Tibial nerve (tissue), 4 donors: Measurements from ENCODE around the gene CDCP1. TPM values are rescaled to one million over a fixed set of nuclear protein-coding genes. Genes with fewer than 3 reads are reported as not detected.

Experiments
- DNase-seq, 2 donors: peaks; one replicate each; pipeline ENCODE4 v3.0.0-alpha.2; 2019; ENCODE audit warnings: low spot score in 2 of 2
- H3K27ac ChIP-seq, 4 donors: fragments of 200-600 bp; sonication (generic) in 3 of 4; one replicate each; pipeline ENCODE4 v1.5.1; 2017 to 2019; ENCODE audit warnings: mild to moderate bottlenecking in 1 of 4
- H3K27me3 ChIP-seq, 2 donors: fragments of 200-600 bp; sonication (generic) in 1 of 2; one replicate each; pipeline versions ENCODE4 v1.5.1 to v1.6.0; 2017 to 2019
- H3K36me3 ChIP-seq, 3 donors: fragments of 200-600 bp; sonication (generic); one replicate each; pipeline ENCODE4 v1.5.1; 2018 to 2019
- H3K4me1 ChIP-seq, 4 donors: fragments of 200-600 bp; sonication (generic) in 3 of 4; one replicate each; pipeline ENCODE4 v1.5.1; 2017 to 2019
- H3K4me3 ChIP-seq, 4 donors: fragments of 200-600 bp; sonication (generic) in 3 of 4; one replicate each; pipeline ENCODE4 v1.5.1; 2017 to 2019; ENCODE audit warnings: mild to moderate bottlenecking in 1 of 4, moderate library complexity in 1 of 4
- H3K9me3 ChIP-seq, 4 donors: fragments of 200-600 bp; sonication (generic) in 3 of 4; one replicate each; pipeline ENCODE4 v1.5.1; 2017 to 2019
- CTCF ChIP-seq, 5 experiments: fragments of 200-600 bp in 3 of 5; fragments of 450-650 bp in 2 of 5; sonication (generic) in 3 of 5; IDR thresholded peaks; one replicate each; pipeline ENCODE4 v1.5.1; 2016 to 2019; ENCODE audit warnings: antibody characterized with exemption in 5 of 5, mild to moderate bottlenecking in 3 of 5, moderate library complexity in 2 of 5
- EP300 ChIP-seq, 2 donors: sonication (generic); formaldehyde crosslinking; IDR thresholded peaks; one replicate each; pipeline ENCODE4 v1.6.1; 2017; ENCODE audit warnings: antibody characterized with exemption in 2 of 2, mild to moderate bottlenecking in 1 of 2
- POLR2A ChIP-seq, 2 donors: fragments of 450-650 bp; IDR thresholded peaks; one replicate each; pipeline ENCODE4 v1.6.1; 2017; ENCODE audit warnings: antibody characterized with exemption in 2 of 2, mild to moderate bottlenecking in 2 of 2, moderate library complexity in 2 of 2
- WGBS, 2 donors: methylation state at CpG; one replicate each; pipeline ENCODE4 v1.1.5; 2018; 5-methylcytosine and 5-hydroxymethylcytosine counted together
- small RNA-seq: library from RNA; depleted of rRNA; stranded (forward); fragments of <200 nt; gene quantifications from one replicate; pipeline ENCODE3, GENCODE V24; 2016
- total RNA-seq, 4 donors: library from RNA; depleted of rRNA; stranded (reverse); fragments of >200 nt; gene quantifications; one replicate each; pipeline ENCODE4 v1.1.0, GENCODE V29; 2016

CDCP1 gene
- total RNA-seq, 4 donors from 2014 or later, result 0.20 to 3.0 (median 1.2) TPM

GRCh38 chr3:45037720-45038455 lies 108.3 kb downstream of the CDCP1 start:
- TF ChIP-seq POLR2A (IDR thresholded peaks at IDR 0.05) (no peak), EP300 (IDR thresholded peaks at IDR 0.05) (peak in 1 of 2 donors; percentile 45), CTCF (IDR thresholded peaks at IDR 0.05) (peak; percentile 88 to 95 (median 91))
- peak; percentile 96 to 99 for DNase-seq
- H3K4me3 ChIP-seq, result no peak overlapping the region
- H3K4me1 ChIP-seq, result peaks cover 0 to 56% (median 27%) of the 10 kb centered on the region in 4 donors
- no peaks in the 10 kb centered on the region for H3K9me3 ChIP-seq
- no peaks in the 10 kb centered on the region for H3K27me3 ChIP-seq
- peak overlapping the region in 2 of 4 donors; percentile 82 to 84 for H3K27ac ChIP-seq
- WGBS, 2 donors, result 6 to 16% methylated on average over 11 of the region's 11 CpGs
- H3K36me3 ChIP-seq, result peaks cover 0 to 3% (median 0%) of the 10 kb centered on the region in 3 donors

- 27 to 35% methylated on average over 16 to 38 of the region's 64 CpGs for WGBS, 2 donors
Measured at GRCh38 chr3:45035441-45036301, 110.5 kb downstream of the CDCP1 start.

GRCh38 chr3:45034612-45035252 lies 111.4 kb downstream of the CDCP1 start:
- DNase-seq, result peak in 1 of 2 donors; percentile 54
- 55 to 56% methylated on average over 3 of the region's 3 CpGs for WGBS, 2 donors
- Histone ChIP-seq H3K4me3 (no peak overlapping the region), H3K4me1 (peaks cover 0 to 60% (median 27%) of the 10 kb centered on the region in 4 donors), H3K9me3 (no peaks in the 10 kb centered on the region), H3K36me3 (peaks cover 0 to 27% (median 0%) of the 10 kb centered on the region in 3 donors), H3K27me3 (no peaks in the 10 kb centered on the region), H3K27ac (peak overlapping the region in 3 of 4 donors; percentile 46 to 84 (median 82))
- no peak for TF ChIP-seq CTCF (IDR thresholded peaks at IDR 0.05)
- no peak for TF ChIP-seq POLR2A (IDR thresholded peaks at IDR 0.05)
- TF ChIP-seq EP300 (IDR thresholded peaks at IDR 0.05), result peak in 1 of 2 donors; percentile 23

More at GRCh38 chr3:45035441-45036301, 110.5 kb downstream of the CDCP1 start:
- Histone ChIP-seq H3K9me3 (no peaks in the 10 kb centered on the region), H3K27ac (peak overlapping the region; percentile 0 to 84 (median 60)), H3K36me3 (peaks cover 0 to 21% (median 0%) of the 10 kb centered on the region in 3 donors), H3K4me1 (peaks cover 0 to 52% (median 27%) of the 10 kb centered on the region in 4 donors), H3K27me3 (no peaks in the 10 kb centered on the region), H3K4me3 (peak overlapping the region in 3 of 4 donors; percentile 30 to 35 (median 32))
- DNase-seq, result no peak
- TF ChIP-seq CTCF (IDR thresholded peaks at IDR 0.05), result peak in 1 of 5 experiments; percentile 30
- TF ChIP-seq POLR2A (IDR thresholded peaks at IDR 0.05), result no peak

GRCh38 chr3:45033791-45034190 lies 112.4 kb downstream of the CDCP1 start:
- WGBS, 2 donors, result 66 to 70% methylated on average over 6 of the region's 6 CpGs
- DNase-seq, result no peak

More at GRCh38 chr3:45033791-45034190, 112.4 kb downstream of the CDCP1 start:
- H3K27me3 ChIP-seq, result no peaks in the 10 kb centered on the region
- TF ChIP-seq POLR2A (IDR thresholded peaks at IDR 0.05) (no peak), CTCF (IDR thresholded peaks at IDR 0.05) (no peak), EP300 (IDR thresholded peaks at IDR 0.05) (no peak)
- peaks cover 0 to 70% (median 27%) of the 10 kb centered on the region in 4 donors for H3K4me1 ChIP-seq
- peak overlapping the region in 2 of 4 donors; percentile 82 to 84 for H3K27ac ChIP-seq
- H3K4me3 ChIP-seq, result no peak overlapping the region
- H3K9me3 ChIP-seq, result no peaks in the 10 kb centered on the region
- H3K36me3 ChIP-seq, result peaks cover 0 to 27% (median 0%) of the 10 kb centered on the region in 3 donors

Small RNAs within 50 kb of the gene (small RNA-seq; reads per million reads assigned to genes)
- gene RNU5B-3P, result not detected

Other genes starting within 250 kb of the CDCP1 start
- 100 to 1,000 TPM in 3 of 4 donors, 10 to 100 TPM in 1; 98.4 to 139 (median 117) TPM for gene ZDHHC3, start 170.2 kb downstream of the CDCP1 start, total RNA-seq
- gene EXOSC7, start 170.1 kb downstream of the CDCP1 start, total RNA-seq, result 10 to 100 TPM; 48.3 to 67.7 (median 64.2) TPM
- gene CLEC3B, start 120.1 kb downstream of the CDCP1 start, total RNA-seq, result 100 to 1,000 TPM; 137 to 819 (median 340) TPM
- gene TMEM158, start 79.9 kb upstream of the CDCP1 start, total RNA-seq, result 1 to 10 TPM in 3 of 4 donors, not detected in 1; 1.8 to 3.8 (median 2.7) TPM
- gene LARS2, start 242.2 kb upstream of the CDCP1 start, total RNA-seq, result 10 to 100 TPM; 11.6 to 25.5 (median 15.9) TPM